SK-N-SH treated with all-trans-retinoic acid at 6 μM for 48 hours (cell line): ENCODE results near the gene LIPM.

Source experiments
- ATAC-seq: fragments of 200-7000 bp; cut with Tn5 transposase; 3 replicates; pipeline ENCODE4 v1.9.1; 2020; ENCODE audit warnings: mild to moderate bottlenecking, moderate library complexity
- ARNTL ChIP-seq: fragments of 450-650 bp; formaldehyde crosslinking; IDR thresholded peaks from 2 replicates; pipeline ENCODE4 v1.5.0; 2020; ENCODE audit warnings: low read depth, mild to moderate bottlenecking, moderate library complexity, borderline replicate concordance
- BACH2 ChIP-seq: fragments of 250-450 bp; sonication (Bioruptor Pico); IDR thresholded peaks from 2 replicates; pipeline ENCODE4 v1.9.0; 2021; ENCODE audit warnings: mild to moderate bottlenecking, borderline replicate concordance
- CSDC2 ChIP-seq: fragments of 250-450 bp; sonication (Bioruptor Pico); IDR thresholded peaks from 2 replicates; pipeline ENCODE4 v1.5.0; 2020; ENCODE audit warnings: mild to moderate bottlenecking, moderate library complexity
- ESRRG ChIP-seq: fragments of 250-450 bp; sonication (Bioruptor Pico); IDR thresholded peaks from 2 replicates; pipeline ENCODE4 v1.6.1; 2021; ENCODE audit warnings: mild to moderate bottlenecking
- GLIS3 ChIP-seq: fragments of 250-450 bp; sonication (Bioruptor Pico); IDR thresholded peaks from 2 replicates; pipeline ENCODE4 v1.5.0; 2020; ENCODE audit warnings: mild to moderate bottlenecking, moderate library complexity
- ISL1 ChIP-seq: fragments of 250-450 bp; sonication (Bioruptor Pico); IDR thresholded peaks from 2 replicates; pipeline ENCODE4 v2.1.2; 2022; ENCODE audit warnings: mild to moderate bottlenecking, moderate library complexity
- OSR1 ChIP-seq: fragments of 250-450 bp; sonication (Bioruptor Pico); IDR thresholded peaks from 2 replicates; pipeline ENCODE4 v1.8.0; 2022; ENCODE audit warnings: moderate library complexity, mild to moderate bottlenecking, inconsistent platforms
- PATZ1 ChIP-seq: fragments of 250-450 bp; sonication (Bioruptor Pico); IDR thresholded peaks from 2 replicates; pipeline ENCODE4 v1.8.0; 2020; ENCODE audit warnings: mild to moderate bottlenecking, moderate library complexity, borderline replicate concordance
- POU6F1 ChIP-seq: fragments of 250-450 bp; sonication (Bioruptor Pico); IDR thresholded peaks from 2 replicates; pipeline ENCODE4 v1.8.0; 2021; ENCODE audit warnings: low read depth, mild to moderate bottlenecking, moderate library complexity, borderline replicate concordance
- PPARA ChIP-seq: fragments of 250-450 bp; sonication (Bioruptor Pico); IDR thresholded peaks from 2 replicates; pipeline ENCODE4 v1.5.0; 2020; ENCODE audit warnings: mild to moderate bottlenecking, borderline replicate concordance
- RARB ChIP-seq: fragments of 250-450 bp; sonication (Bioruptor Pico); IDR thresholded peaks from 2 replicates; pipeline ENCODE4 v1.8.0; 2021; ENCODE audit warnings: mild to moderate bottlenecking, moderate library complexity
- SNAI2 ChIP-seq: fragments of 250-450 bp; sonication (Bioruptor Pico); IDR thresholded peaks from 2 replicates; pipeline ENCODE4 v1.5.0; 2020; ENCODE audit warnings: mild to moderate bottlenecking, moderate library complexity
- TCF4 ChIP-seq: fragments of 250-450 bp; sonication (Bioruptor Pico); IDR thresholded peaks from 2 replicates; pipeline ENCODE4 v1.8.0; 2021; ENCODE audit warnings: mild to moderate bottlenecking, moderate library complexity, borderline replicate concordance
- TOX ChIP-seq: fragments of 250-450 bp; sonication (Bioruptor Pico); IDR thresholded peaks from 2 replicates; pipeline ENCODE4 v1.8.0; 2021; ENCODE audit warnings: mild to moderate bottlenecking, moderate library complexity, borderline replicate concordance
- ZC3H10 ChIP-seq: fragments of 250-450 bp; sonication (Bioruptor Pico); IDR thresholded peaks from 2 replicates; pipeline ENCODE4 v1.5.1; 2021; ENCODE audit warnings: mild to moderate bottlenecking, moderate library complexity
- ZFP30 ChIP-seq: fragments of 450-650 bp; formaldehyde crosslinking; IDR thresholded peaks from 2 replicates; pipeline ENCODE4 v1.5.0; 2022; ENCODE audit warnings: mild to moderate bottlenecking, moderate library complexity
- ZNF565 ChIP-seq: fragments of 450-650 bp; formaldehyde crosslinking; conservative IDR thresholded peaks from 2 replicates; pipeline ENCODE4 v1.5.0; 2020; ENCODE audit warnings: low read depth, mild to moderate bottlenecking, moderate library complexity
- ZNF70 ChIP-seq: fragments of 450-650 bp; formaldehyde crosslinking; IDR thresholded peaks from 2 replicates; pipeline ENCODE4 v1.5.0; 2020; ENCODE audit warnings: mild to moderate bottlenecking, moderate library complexity
- ZNF8 ChIP-seq: fragments of 450-650 bp; formaldehyde crosslinking; IDR thresholded peaks from 2 replicates; pipeline ENCODE4 v1.5.0; 2020; ENCODE audit warnings: mild to moderate bottlenecking, moderate library complexity
- TF ChIP-seq, protein P1 (sequence below): fragments of 250-450 bp; sonication (Bioruptor Pico); IDR thresholded peaks from 2 replicates; pipeline ENCODE4 v1.5.1; 2021; ENCODE audit warnings: mild to moderate bottlenecking, moderate library complexity

Gene LIPM

DNA sequence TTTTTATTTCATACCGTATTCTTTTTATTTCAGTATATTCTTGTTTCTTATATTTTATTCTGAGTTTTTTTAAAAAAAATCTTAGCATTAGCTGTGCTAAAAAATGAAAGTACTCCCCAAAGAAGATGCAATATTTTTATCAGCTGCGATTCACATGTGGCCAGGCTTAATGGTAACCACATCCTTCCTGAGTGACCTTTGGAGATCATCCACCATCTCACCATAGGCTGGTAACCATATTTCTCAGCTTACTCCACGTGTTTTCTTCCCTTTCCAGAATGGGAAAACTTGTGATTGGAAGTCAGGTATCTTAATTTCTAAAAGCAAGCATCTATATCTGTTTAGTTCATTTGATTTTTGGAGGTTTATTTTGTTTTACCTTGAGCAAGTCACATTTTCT is 18.8 kb upstream of the LIPM start:
- TF ChIP-seq ARNTL (CRISPR knock-in tag) = no peak
- no peak for TF ChIP-seq TCF4 (CRISPR knock-in tag)
- no peak for TF ChIP-seq ZFP30 (CRISPR knock-in tag)
- no peak for TF ChIP-seq ZNF565 (CRISPR knock-in tag)
- no peak for TF ChIP-seq PPARA (CRISPR knock-in tag)
- no peak for TF ChIP-seq CSDC2 (CRISPR knock-in tag)
- no peak for TF ChIP-seq ISL1
- no peak for TF ChIP-seq PATZ1 (CRISPR knock-in tag)
- no peak for TF ChIP-seq RARB (CRISPR knock-in tag)
- TF ChIP-seq ESRRG (CRISPR knock-in tag) = no peak
- TF ChIP-seq ZNF70 (CRISPR knock-in tag) = no peak
- no peak for ATAC-seq

DNA sequence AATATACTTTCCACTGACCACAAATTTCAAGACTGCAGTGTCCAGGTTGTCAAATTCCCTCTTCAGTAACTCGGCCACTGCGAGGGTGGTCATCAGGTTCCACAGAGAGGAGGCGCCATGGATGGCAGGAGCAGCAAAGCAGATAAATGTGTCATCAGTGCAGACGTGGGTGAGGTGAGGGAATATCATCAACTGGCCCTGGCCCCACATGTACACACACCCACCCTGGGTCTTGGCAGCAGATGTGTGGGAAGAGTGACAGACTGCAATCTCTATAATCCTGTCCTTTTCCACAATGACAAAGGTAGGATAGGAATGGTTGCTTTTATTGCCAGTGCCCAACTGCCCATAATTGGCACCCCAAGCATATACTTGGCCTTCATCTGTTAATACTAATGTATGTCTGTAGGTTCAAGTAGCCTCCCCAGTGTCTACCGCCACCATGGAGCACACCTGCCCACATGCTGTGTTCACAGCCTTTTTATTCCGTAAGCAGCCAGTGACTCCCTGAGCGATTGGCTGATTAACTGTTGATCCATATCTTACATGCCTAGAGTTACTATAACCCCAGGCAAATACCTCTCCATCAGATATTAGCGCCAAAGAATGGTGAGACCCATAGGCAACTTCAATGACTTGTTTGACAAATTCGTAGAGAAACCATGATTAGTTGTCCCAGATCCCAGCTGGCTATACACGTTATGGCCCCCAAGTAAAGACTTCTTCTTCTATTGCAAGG is 16.3 kb upstream of the LIPM start:
- TF ChIP-seq ARNTL (CRISPR knock-in tag) (no peak), TOX (CRISPR knock-in tag) (no peak), CSDC2 (CRISPR knock-in tag) (no peak), TCF4 (CRISPR knock-in tag) (no peak), GLIS3 (CRISPR knock-in tag) (no peak), BACH2 (CRISPR knock-in tag) (no peak), POU6F1 (no peak), PPARA (CRISPR knock-in tag) (no peak), ZNF8 (CRISPR knock-in tag) (no peak), SNAI2 (CRISPR knock-in tag) (no peak), ISL1 (no peak)
- TF ChIP-seq, protein P1, sequence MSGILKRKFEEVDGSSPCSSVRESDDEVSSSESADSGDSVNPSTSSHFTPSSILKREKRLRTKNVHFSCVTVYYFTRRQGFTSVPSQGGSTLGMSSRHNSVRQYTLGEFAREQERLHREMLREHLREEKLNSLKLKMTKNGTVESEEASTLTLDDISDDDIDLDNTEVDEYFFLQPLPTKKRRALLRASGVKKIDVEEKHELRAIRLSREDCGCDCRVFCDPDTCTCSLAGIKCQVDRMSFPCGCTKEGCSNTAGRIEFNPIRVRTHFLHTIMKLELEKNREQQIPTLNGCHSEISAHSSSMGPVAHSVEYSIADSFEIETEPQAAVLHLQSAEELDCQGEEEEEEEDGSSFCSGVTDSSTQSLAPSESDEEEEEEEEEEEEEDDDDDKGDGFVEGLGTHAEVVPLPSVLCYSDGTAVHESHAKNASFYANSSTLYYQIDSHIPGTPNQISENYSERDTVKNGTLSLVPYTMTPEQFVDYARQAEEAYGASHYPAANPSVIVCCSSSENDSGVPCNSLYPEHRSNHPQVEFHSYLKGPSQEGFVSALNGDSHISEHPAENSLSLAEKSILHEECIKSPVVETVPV (CRISPR knock-in tag) = no peak
- ATAC-seq = no peak

GRCh38 chr10:88787463-88787862 is 15.1 kb upstream of the LIPM start:
- TF ChIP-seq PPARA (CRISPR knock-in tag) (no peak), CSDC2 (CRISPR knock-in tag) (no peak), ISL1 (no peak), SNAI2 (CRISPR knock-in tag) (no peak), ZNF8 (CRISPR knock-in tag) (no peak), TOX (CRISPR knock-in tag) (no peak), GLIS3 (CRISPR knock-in tag) (no peak), ARNTL (CRISPR knock-in tag) (no peak), RARB (CRISPR knock-in tag) (no peak), ZC3H10 (CRISPR knock-in tag) (no peak), ZNF70 (CRISPR knock-in tag) (no peak), ZFP30 (CRISPR knock-in tag) (no peak)
- TF ChIP-seq, protein P1 (CRISPR knock-in tag) = no peak
- ATAC-seq = no peak

DNA sequence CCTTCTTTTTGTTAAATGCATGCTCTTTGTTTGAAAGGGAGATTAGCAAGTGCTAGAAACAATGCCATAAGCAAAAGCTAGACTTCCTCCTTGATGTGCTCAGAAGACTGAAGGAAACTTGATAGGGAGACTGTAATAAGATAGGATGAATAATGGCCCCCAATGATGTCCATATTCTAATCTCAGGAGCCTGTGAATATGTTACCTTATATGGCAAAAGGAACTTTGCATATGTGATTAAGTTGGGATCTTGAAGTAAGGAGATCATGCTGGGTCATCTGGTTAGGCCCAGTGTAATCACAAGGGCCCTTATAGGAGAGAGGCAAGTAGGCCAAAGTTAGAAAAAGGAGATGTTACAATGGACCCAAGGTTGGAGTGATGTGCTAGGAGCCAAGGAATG is 13.6 kb upstream of the LIPM start:
- no peak for ATAC-seq
- TF ChIP-seq ESRRG (CRISPR knock-in tag) (no peak), ZC3H10 (CRISPR knock-in tag) (no peak), OSR1 (no peak), ZNF565 (CRISPR knock-in tag) (no peak), TCF4 (CRISPR knock-in tag) (no peak), PATZ1 (CRISPR knock-in tag) (no peak), GLIS3 (CRISPR knock-in tag) (no peak), ARNTL (CRISPR knock-in tag) (no peak), CSDC2 (CRISPR knock-in tag) (no peak), POU6F1 (no peak), ZNF8 (CRISPR knock-in tag) (no peak), BACH2 (CRISPR knock-in tag) (no peak), ISL1 (no peak), SNAI2 (CRISPR knock-in tag) (no peak)
